COLO829 (cell line): ENCODE results near the gene COL5A3.
A peak's percentile ranks its signal among the peaks of the same experiment; 100 is the strongest.
"Not testable (repeated sequence)": the region's sequence is repeated elsewhere in the genome, so short reads cannot be mapped to it uniquely, and the experiment has no call there.

Source experiments
- DNase-seq: peaks from one replicate; pipeline ENCODE4 v3.0.0; 2012; ENCODE audit warnings: low spot score

Gene COL5A3

DNA sequence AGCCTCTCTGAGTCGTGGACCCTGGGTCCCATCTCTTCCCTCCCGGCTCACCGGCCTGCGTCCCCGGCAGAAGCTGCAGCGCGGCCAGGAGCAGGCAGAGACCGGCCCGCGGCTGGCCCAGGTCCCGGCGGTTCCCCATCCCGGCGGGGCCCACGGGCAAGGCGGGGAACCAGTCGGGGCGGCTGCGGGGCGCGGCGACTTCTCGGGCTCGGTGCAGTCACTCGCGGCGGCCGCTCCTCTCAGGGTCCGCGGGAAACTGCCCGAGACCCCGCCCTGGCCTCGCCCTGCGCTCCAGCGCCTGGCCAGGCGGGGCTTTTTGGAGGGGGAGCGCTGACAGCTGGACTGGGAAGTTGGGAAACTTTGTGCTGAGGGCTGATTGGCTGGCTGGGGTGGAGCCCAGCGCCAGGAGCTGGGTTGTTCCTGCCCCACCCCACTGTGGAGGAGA, at the start of gene COL5A3:
Gene COL5A3 (minus strand): TSS at position 258 of the 445 bp plus-strand sequence. CDS start 119 bp downstream, at position 139.
- no peak for DNase-seq

DNA sequence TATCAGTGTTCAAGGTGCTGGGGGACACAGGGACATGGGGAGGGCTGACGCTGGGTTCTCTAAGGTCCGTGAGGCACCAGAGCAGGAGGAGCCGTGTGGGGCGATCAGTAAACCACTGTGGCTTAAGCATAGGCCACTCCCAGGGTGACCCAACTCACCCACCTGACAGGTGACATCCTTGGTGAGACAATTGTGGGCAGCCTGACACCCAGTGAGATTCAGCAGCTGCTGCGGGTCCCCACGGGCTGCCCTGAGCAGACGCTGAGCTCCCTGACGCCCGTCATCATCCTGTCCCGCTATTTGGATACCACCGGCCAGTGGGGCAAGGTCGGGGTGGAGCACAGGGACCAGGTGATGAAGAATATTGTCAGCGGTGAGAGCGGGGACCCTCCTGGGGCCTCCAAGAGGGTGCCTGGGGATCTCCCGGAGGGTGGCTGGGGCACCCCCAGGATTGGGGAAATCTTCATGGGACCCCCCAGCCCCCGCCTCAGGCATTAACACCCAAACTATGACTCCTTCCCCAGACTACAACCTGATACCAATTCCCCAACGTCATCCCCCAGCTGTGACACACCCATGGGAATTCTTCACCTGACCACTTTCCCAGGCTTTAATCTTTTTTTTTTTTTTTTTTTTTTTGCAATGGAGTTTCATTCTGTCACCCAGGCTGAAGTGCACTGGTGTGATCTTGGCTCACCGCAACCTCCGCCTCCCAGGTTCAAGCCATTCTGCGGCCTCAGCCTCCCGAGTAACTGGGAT, 42.5 kb upstream of the COL5A3 start:
- no peak for DNase-seq

DNA sequence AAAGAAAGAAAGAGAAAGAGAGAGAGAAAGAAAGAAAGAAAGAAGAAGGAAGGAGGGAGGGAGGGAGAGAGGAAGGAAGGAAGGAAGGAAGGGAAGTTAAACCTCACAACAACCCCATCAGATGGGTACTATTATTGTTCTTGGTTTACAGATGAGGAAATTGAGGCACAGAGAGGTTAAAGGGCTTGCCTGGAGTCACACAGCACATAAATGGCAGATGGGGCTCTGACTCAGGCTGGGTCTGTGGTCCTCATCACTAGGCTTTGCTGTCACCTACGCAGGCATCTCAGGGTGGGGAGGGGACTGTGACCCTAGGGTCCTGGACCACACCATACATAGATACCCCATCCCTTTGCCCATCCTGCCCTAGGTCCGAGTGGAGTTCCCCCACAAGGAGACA, 39.3 kb upstream of the COL5A3 start:
- no peak for DNase-seq

DNA sequence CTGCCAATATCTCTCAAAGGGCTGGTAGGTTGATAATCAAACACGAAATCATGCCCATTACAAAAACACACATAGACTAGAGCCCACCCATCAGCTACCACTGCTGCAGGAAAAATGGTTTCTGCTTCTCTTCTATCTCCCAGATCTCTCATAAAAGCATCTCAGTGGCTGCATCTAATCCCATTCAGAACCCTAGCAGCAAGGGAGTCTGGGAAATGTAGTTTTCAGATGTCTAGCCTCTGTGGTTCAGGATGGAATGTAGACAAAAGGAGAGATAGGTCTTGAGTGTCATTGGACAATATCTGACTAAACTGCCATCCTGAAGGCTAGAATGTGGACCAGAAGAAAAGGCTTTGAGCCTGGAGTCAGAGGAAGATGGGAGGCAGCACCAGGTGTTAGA, 35.1 kb upstream of the COL5A3 start:
- DNase-seq, result peak; percentile 25

DNA sequence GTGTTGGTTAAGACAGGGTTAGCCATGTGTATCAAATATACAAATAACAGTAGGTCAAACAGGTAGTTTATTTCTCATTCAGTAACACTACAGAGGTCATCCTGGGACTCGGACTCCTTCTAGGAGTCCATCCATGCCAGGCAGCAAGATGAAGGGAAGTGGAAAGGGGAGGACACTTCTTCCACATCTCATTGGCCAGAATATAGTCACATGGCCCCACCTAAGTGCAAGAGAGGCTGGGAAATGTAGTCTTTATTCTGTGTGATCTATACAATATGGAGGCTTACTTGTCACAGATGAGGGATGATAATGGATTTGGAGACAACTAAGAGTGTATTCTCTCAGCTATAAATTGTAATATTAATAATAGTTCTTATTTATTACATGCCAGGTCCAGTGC, 34.1 kb upstream of the COL5A3 start:
- DNase-seq, result peak; percentile 67

DNA sequence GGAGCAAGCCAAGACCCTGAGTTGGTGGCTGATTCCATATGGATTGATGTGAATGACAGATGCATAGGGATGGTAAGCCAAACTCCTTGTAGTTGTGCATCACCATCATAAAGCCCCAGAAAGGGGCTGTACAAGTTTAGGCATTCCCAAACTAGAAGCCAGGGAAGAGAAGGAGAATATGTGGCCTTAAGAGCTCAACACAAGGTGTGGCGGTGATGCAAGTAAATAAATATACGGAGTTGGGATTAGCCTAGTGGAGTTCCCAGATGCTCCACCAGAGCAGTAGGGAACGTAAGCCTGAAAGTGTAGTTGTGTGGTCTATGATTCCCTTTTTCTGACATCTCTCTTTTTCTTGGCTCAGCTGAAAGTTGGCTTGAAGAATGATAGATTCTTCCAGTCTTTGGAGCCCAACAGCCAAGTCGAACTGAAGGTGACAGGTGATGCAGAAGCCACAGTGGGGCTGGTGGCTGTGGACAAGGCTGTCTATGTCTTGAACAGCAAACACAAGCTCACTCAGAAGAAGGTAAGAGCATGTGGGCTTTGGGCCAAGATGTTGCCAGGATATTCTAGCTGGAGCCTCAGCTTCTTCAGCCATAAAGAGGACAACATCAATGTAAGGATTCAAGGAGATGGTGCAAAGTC, 33.1 kb upstream of the COL5A3 start:
- DNase-seq, result no peak

DNA sequence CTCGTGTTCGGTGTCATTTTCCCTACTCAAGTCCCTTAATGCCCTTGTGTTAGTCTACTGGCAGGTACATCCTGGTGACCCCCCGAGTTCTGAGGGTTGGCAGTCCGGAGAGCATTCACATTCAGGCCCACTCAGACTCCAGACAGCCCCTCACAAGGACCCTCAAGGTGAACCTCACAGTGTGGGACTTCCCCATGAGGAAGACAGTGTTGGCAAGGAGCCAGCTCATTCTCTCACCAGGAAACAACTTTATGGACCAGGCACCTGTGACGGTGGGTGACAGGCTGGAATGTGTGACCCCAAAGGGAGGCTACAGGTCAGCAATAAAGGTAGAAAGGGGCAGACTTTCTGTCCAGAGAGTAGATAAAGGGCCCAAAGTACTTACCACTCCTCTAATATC, 27.5 kb upstream of the COL5A3 start:
- no peak for DNase-seq

DNA sequence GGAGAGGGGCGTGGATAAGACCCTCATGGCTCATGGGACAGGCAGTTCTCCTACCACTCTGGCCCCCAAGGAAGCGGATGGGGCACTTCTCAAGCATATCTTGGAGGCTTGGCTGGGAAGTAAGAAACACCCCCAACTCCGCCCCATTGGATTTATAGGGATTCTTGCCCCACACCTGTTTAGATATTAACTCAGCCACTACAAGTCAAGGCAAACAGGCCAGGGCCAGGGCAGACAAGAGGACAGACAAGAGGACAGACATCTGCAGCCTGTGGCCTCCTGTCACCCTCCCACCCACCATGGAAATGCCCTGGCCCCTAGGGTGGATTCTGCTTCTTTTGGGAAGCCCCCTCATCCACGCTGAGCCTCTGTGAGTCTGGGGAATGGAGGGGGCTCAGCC, 27.1 kb upstream of the COL5A3 start:
- no peak for DNase-seq

DNA sequence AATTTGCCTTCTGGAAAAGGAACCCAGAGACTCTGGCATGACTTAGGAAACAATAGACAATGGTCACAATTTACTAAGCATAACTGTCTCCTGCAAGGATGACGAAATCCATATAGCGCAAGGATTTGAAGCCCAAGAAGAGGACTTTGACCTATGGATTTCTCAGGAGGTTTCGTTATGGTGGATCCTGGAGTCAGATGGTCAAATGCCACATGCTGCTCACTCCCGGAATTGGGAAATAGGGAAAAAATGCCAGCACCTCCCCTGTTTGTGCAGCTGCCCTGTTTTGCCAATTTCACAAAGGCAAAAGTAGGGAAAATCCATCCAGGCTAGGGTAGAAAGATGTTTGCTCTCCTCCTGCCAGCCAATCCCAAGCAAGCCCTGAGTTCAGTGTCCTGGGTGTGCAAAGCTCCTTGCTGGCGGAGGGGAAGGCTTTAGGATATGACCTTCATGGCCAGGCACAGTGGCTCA, 26.3 kb upstream of the COL5A3 start:
- peak; percentile 83 for DNase-seq

DNA sequence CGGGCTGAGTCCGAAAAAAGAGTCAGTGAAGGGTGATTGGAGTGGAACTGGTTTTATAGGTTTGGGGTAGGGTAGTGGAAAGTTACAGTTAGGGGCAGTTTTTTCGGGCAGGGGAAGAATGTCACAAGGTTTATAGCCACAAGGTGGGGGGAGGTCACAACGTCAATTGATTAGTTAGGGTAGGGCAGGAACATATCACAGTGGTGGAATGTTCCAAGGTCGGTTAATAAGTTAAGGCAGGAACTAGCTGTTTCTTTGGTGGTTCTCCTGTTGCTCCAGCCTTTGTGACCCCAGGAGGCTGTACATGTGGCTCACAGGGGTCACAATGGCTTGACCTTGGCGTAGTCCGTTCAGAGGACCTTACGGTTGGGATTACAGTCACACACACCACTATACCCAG, 23.3 kb upstream of the COL5A3 start:
- no peak for DNase-seq

DNA sequence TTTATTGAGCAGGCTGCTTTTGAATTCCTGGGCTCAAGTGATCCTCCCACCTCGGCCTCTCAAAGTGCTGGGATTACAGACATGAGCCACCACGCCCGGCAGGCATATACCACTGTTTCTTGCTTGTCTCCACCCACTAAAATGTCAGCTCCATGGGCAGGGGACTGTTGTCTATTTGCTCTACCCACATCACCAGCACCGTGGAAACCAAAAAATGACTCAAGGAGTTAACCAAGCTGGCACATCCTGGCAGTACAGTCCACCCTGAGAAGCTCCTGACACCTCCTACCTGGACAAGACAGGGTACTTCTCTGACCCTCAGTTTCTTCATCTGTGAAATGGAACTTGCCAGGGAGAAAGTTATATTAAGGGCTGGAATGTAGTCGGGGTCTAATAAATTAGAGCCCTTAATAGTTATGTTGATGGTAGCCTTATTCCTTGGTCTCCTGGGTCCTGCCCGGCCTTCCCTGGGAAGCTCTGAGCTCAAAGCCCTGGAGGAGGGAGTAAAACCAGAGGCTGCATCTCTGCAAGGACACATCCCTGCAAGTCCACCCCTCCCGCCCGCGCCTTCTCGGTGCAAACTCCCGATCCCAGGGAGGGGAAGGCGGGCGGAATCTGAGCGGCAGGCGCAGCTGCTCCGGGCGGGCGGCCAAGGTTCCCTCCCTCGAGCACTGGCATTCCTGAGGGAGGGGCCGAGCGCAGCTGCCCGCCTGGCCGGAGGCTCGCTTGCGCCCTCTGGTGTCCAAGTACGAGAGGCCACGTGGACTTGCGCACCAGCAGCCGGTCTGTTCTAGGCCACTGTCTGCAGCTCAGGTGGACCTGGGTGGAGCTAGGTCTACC, 17.1 kb upstream of the COL5A3 start:
- peak; percentile 96 for DNase-seq

DNA sequence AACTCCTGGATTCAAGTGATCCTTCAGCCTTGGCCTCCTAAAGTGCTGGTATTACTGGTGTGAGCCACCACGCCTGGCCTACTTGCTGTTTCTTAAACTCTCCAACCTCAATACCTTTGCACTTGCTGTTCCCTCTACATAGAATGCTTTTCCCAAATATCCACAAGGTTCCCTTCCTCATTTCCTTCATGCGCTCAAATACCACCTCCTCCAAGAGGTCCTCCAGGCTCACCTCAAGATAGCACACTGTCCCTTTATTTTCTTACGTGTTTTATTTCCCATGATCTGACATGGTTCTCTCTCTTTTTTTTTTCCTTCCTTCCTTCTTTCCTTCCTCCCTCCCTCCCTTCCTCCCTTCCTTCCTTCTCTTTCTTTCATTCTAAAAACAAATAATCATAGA, 16.4 kb upstream of the COL5A3 start:
- DNase-seq, result no peak

DNA sequence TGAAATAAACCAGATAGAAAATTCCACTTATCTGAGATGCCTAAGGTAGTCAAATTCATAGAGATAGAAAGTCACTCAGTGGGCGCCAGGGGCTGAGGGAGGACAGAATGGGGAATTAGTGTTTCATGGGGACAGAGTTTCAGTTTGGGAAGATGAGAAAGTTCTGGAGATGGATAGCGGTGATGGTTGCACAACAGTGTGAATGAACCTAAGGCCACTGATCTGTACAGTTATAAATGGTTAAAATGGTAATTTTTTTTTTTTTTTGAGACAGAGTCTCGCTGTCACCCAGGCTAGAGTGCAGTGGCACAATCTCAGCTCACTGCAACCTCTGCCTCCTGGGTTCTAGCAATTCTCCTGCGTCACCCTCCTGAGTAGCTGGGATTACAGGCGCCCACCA, 12.8 kb upstream of the COL5A3 start:
- not testable (repeated sequence) for DNase-seq

DNA sequence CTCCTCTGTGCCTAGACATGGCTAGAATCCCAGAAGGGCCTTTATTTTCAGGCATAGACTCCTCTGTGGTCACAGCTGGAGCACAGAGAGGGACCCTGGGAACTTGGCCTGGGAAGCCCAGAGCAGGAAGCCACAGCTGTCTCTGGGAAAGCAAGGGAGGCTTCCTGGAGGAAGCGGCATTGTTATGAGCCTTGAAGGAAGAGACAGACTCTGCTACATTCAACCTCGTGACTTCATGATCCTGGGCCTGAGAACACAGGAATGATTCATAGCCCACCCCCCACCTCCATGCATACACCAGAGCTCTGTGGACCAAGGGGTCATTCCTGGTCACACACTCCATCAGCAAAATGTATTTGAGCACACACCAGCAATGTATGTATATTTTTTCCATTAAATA, 11.6 kb upstream of the COL5A3 start:
- DNase-seq, result no peak

DNA sequence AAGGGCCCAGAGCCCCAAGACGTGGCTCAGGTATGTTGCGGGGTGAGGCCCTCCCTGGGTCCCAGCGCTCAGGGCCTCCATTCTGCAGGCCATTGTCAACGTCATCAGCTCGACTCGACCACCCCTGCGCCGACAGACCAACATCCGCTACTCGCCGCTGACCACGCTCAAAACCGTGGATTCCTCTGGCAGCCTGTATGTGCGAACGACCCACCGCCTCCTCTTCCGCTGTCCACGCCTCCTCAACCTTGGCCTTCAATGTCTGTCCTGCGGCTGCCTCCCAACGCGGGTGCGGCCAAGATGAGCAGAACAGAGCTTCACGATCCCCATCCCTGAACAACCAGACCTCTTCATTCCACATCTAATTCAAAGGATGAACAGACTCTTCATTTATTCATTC, 11.1 kb upstream of the COL5A3 start:
- no peak for DNase-seq

DNA sequence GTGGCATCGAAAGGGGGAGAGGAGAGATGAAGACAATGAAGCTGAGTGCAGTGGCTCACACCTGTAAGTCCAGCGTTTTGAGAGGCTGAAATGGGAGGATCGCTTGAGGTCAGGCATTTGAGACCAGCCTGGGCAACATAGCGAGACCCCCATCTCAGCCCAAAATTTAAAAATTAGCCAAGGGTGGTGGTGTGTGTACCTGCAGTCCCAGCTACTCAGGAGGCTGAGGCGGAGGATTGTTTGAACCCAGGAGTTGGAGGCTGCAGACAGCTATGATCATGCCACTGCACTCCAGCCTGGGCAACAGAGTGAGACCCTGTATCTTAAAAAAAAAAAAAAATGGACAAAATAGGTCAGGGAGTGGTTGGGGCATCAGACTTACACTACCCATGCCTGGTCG, 10.5 kb upstream of the COL5A3 start:
- DNase-seq, result no peak

DNA sequence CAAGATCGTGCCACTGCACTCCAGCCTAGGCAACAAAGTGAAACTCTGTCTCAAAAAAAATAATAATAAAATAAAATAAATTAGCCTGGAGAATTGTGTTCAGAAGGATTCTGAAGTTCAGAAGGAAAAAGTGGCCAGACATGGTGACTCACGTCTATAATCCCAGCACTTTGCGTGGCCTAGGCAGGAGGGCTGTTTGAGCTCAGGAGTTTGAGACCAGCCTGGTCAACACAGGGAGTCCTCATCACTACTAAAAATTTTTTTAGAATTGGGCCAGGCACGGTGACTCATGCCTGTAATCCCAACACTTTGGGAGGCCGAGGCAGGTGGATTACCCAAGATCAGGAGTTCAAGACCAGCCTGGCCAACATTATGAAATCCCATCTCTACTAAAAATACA, 8.9 kb upstream of the COL5A3 start:
- no peak for DNase-seq

DNA sequence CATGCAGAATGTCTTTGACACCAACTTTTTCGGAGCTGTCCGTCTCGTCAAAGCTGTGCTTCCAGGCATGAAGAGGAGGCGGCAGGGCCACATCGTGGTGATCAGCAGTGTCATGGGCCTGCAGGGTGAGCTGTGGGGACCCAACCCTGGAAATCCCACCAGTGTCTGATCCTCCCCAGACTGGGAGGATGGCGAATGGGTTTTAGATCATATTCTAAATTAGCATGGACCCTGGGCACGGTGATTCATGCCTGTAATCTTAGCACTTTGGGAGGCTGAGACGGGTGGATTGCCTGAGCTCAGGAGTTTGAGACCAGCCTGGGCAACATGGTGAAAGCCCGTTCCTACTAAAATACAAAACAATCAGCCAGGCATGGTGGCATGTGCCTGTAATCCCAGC, 8.5 kb upstream of the COL5A3 start:
- DNase-seq, result no peak

DNA sequence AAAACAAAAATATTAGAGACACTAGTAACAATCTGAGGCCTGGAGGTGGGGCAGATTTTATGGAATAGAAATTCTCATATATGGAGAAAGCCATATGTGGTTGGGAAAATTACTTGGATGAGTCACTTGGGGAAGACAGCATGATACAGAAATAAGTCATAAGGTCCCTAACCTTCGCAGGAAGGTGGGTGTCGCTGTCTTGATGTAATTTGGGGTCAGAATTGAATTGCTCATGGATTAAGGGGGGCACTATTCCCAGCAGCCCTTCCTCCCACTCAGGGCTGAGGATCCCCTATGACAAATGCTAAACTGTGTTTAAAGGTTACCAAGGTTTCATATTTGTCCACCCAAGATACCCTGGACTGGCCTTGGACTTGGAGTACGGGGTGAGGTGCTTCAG, 8.0 kb upstream of the COL5A3 start:
- no peak for DNase-seq

DNA sequence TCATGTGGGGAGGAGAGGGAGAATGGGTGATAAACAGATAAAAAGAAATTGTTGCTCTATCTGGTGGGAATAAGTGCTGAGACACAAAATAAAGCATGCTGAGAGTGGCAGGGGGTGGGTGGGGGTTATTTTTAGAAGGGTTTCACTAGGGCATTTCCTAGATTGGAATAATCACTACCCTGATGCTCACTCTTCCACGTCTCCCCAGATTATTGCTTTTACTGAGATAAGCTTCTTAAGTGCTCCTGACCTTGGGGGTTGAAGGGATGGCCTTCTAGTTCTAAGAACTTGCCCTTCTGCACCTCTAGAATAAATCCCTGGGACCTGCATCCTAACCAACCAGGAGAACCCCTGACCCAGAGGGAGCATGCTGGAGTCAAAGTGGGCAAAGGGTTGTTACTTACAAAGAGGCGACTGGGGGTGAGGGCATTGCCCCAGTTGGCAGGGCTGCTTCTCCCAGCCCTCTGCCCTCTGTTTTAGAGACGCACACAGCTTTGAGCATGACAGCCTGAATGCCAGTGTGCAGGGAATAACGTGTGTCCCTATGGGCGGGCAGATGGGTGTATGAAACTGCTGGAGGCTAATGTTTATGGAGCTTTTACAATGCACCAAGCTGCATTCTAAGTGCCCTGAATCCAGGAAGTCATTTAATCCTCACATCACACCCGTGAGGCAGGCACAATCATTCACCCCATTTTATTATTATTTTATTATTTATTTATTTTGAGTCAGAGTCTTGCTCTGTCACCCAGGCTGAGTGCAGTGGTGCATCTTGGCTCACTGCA, 3.7 kb upstream of the COL5A3 start:
- DNase-seq, result no peak

DNA sequence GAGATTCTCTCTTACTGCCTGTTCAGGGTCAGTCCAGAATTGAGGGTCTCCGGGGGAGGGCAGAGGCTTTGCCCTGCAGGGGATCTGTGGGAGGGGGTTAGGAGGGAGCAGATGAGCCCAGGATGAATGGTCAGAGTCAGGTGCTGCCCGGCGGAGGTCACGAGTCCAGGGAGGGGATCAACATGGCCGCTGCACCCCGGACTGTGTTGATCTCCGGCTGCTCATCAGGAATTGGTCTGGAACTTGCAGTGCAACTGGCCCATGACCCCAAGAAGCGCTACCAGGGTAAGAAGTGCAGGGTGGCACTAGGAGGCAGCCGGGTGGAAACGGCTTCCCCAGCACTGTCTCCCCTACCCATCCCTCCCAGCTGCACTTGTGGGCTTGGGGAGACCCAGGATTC, 3.0 kb upstream of the COL5A3 start, which contains the start of gene RDH8:
Gene RDH8 (plus strand): TSS at position 168 of the 400 bp plus-strand sequence. CDS start 15 bp downstream, at position 183.
- no peak for DNase-seq

DNA sequence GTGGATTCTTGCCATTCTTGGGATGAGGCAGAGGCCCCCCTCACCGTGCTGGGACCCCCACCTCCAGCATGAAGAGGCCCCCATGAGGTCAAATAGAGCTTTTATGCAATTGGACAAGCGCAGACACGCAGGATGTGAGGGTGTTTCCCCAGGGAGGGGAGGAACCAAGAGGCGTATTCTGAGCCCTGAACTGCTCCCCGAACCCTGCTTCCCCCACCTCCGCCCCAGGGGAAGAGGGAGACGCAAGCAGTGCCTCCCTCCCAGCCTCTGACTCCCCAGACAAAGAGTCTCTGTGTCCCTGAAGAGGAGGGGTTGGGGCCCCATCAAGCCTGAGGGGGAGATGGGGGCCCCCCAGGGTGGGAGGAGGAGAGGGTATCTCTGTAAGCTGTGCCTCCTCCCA, 1.7 kb upstream of the COL5A3 start:
- no peak for DNase-seq
